GM21717 (cell line): ENCODE measurements around the gene VWF.

Experiments
- ATAC-seq: cut with Tn5 transposase; IDR thresholded peaks from one replicate; pipeline ENCODE4 v1.9.1; 2021; ENCODE audit warnings: mild to moderate bottlenecking, moderate library complexity; ENCODE audit not compliant: unreplicated experiment

VWF gene

GRCh38 chr12:6062757-6063735 is 61.4 kb downstream of the VWF start:
- ATAC-seq: no peak

GRCh38 chr12:6062395-6062756 is 62.1 kb downstream of the VWF start:
- no peak for ATAC-seq

- ATAC-seq: no peak
These were observed 62.8 kb downstream of the VWF start for GRCh38 chr12:6061660-6062059.

- ATAC-seq: no peak
These were observed 64.5 kb downstream of the VWF start for GRCh38 chr12:6059860-6060565.

GRCh38 chr12:6059221-6059620 is 65.2 kb downstream of the VWF start:
- ATAC-seq: no peak

- no peak for ATAC-seq
These were observed 65.8 kb downstream of the VWF start for GRCh38 chr12:6058481-6059161.

- no peak for ATAC-seq
These were observed 66.8 kb downstream of the VWF start for GRCh38 chr12:6057700-6058099.

GRCh38 chr12:6056406-6057240 is 67.8 kb downstream of the VWF start:
- ATAC-seq: no peak

GRCh38 chr12:6053541-6053940 is 70.9 kb downstream of the VWF start:
- ATAC-seq: no peak

- ATAC-seq: no peak
These were observed 71.5 kb downstream of the VWF start for GRCh38 chr12:6052940-6053329.

- no peak for ATAC-seq
These were observed 72.1 kb downstream of the VWF start for GRCh38 chr12:6052206-6052939.

GRCh38 chr12:6049992-6050391 is 74.5 kb downstream of the VWF start:
- no peak for ATAC-seq

- ATAC-seq: no peak
These were observed 74.9 kb downstream of the VWF start for GRCh38 chr12:6049587-6049986.

- ATAC-seq: no peak
These were observed 76.9 kb downstream of the VWF start for GRCh38 chr12:6047249-6048237.

- no peak for ATAC-seq
These were observed 77.8 kb downstream of the VWF start for GRCh38 chr12:6046511-6047180.

GRCh38 chr12:6045438-6045837 is 79.0 kb downstream of the VWF start:
- no peak for ATAC-seq

GRCh38 chr12:6044082-6044481 is 80.4 kb downstream of the VWF start:
- ATAC-seq: no peak

GRCh38 chr12:6042446-6042845 is 82.0 kb downstream of the VWF start:
- no peak for ATAC-seq
